DOHH2 (cell line): ENCODE data around the gene SAMD14.

Experiments used
- EZH2phosphoT487 ChIP-seq: fragments of 200-600 bp; sonication (generic); IDR thresholded peaks from 2 replicates; pipeline ENCODE4 v1.6.1; 2017; ENCODE audit warnings: borderline replicate concordance, mild to moderate bottlenecking, antibody characterized with exemption, low read length, moderate library complexity, mixed read lengths
- TF ChIP-seq, protein P1 (sequence below): fragments of 200-600 bp; sonication (generic); IDR thresholded peaks from one replicate; pipeline ENCODE4 v1.5.1; 2014; ENCODE audit warnings: antibody characterized with exemption, mild to moderate bottlenecking, low read depth, low read length; ENCODE audit not compliant: poor library complexity, severe bottlenecking

DNA sequence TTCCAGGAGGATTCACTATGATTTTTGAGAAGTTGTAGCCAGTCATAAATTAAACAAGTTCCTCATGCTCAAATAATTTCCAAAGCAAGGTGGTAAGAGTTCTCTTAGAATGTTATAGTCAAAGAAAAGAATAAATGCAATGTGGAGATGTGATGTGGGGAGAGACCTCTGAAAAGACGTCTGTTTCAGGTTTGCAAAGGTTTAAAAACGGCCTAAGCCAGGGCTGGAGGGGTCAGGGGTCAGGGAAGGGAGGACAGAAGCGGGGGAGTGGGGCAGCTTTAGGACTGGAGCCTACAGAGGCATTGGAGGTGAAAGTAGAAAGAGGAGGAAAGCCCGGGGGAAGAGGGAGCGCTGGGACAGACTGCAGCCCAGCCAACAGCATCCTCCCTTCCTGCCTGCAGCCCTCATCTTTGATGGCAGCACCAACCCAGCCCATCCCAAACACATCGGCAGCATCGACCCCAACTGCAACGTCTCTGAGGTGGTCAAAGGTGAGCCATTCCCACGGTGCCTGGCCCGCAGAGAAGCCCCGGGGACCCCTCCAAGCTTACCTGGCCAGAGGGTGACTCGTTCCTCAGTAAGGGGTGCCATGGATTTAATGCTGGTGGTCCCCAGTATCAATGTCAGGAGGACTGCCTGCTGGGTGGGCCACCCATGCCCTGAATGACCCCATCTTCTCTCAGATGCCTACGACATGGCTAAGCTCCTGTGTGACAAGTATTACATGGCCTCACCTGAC lies 23.4 kb downstream of the SAMD14 start:
- TF ChIP-seq, protein P1, sequence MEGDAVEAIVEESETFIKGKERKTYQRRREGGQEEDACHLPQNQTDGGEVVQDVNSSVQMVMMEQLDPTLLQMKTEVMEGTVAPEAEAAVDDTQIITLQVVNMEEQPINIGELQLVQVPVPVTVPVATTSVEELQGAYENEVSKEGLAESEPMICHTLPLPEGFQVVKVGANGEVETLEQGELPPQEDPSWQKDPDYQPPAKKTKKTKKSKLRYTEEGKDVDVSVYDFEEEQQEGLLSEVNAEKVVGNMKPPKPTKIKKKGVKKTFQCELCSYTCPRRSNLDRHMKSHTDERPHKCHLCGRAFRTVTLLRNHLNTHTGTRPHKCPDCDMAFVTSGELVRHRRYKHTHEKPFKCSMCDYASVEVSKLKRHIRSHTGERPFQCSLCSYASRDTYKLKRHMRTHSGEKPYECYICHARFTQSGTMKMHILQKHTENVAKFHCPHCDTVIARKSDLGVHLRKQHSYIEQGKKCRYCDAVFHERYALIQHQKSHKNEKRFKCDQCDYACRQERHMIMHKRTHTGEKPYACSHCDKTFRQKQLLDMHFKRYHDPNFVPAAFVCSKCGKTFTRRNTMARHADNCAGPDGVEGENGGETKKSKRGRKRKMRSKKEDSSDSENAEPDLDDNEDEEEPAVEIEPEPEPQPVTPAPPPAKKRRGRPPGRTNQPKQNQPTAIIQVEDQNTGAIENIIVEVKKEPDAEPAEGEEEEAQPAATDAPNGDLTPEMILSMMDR: no peak
- TF ChIP-seq EZH2phosphoT487: no peak
